A673 (cell line): ENCODE data around the gene ULK1.

Experiments
- EZH2 ChIP-seq: fragments of 200-600 bp; sonication (generic); IDR thresholded peaks from 2 replicates; pipeline ENCODE4 v1.6.1; 2017; ENCODE audit warnings: borderline replicate concordance, low read depth, mild to moderate bottlenecking, mixed read lengths, antibody characterized with exemption, low read length; ENCODE audit not compliant: poor library complexity, severe bottlenecking
- TF ChIP-seq, protein P1 (sequence below): fragments of 300-800, 200-600 bp; sonication (generic); conservative IDR thresholded peaks from 2 replicates; pipeline ENCODE4 v1.5.1; 2017; ENCODE audit warnings: low read depth, mild to moderate bottlenecking, antibody characterized with exemption, low read length, moderate library complexity, mixed read lengths

DNA sequence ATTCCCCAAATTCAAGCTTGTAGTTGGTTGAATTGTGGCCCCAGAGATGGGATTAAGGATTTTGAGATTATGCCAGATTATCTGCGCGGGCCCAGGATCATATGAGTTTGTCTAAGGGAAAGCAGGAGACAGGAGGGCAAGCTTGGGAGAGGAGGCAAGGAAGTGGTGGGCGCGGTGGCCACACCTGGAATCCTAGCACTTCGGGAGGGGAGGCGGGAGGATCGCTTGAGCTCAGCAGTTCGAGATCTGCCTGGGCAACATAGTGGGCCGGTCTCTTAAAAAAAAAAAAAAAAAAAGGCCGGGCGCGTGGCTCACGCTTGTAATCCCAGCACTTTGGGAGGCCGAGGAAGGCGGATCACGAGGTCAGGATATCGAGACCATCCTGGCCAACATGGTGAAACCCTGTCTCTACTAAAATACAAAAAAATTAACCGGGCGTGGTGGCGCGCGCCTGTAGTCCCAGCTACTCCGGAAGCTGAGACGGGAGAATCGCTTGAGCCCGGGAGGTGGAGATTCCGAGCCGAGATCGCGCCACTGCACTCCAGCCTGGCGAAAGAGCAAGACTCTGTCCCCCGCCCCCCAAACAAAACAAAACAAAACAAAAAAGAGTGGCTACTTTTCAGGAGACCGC is 33.8 kb downstream of the ULK1 start:
- TF ChIP-seq, protein P1, sequence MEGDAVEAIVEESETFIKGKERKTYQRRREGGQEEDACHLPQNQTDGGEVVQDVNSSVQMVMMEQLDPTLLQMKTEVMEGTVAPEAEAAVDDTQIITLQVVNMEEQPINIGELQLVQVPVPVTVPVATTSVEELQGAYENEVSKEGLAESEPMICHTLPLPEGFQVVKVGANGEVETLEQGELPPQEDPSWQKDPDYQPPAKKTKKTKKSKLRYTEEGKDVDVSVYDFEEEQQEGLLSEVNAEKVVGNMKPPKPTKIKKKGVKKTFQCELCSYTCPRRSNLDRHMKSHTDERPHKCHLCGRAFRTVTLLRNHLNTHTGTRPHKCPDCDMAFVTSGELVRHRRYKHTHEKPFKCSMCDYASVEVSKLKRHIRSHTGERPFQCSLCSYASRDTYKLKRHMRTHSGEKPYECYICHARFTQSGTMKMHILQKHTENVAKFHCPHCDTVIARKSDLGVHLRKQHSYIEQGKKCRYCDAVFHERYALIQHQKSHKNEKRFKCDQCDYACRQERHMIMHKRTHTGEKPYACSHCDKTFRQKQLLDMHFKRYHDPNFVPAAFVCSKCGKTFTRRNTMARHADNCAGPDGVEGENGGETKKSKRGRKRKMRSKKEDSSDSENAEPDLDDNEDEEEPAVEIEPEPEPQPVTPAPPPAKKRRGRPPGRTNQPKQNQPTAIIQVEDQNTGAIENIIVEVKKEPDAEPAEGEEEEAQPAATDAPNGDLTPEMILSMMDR = no peak
- no peak for TF ChIP-seq EZH2
